Activated T-cell treated with anti-CD3 and anti-CD28 coated beads, Interleukin-2, amount 50 U/mL, for 72 hours (primary cell): ENCODE data around the gene SPATA6L. TPM values are rescaled to one million over a fixed set of nuclear protein-coding genes. Genes with fewer than 3 reads are reported as not detected.

ENCODE experiments used
- total RNA-seq, 2 donors: library from RNA; stranded (reverse); gene quantifications; one replicate each; pipeline ENCODE4 v1.2.3, GENCODE V29; 2022

Gene SPATA6L
- total RNA-seq, 2 donors from 2014 or later: 0.60 to 0.90 TPM

Other genes starting within 250 kb of the SPATA6L start
- under 1 TPM; 0.14 to 0.23 TPM for gene SLC1A1, start 176.0 kb downstream of the SPATA6L start, total RNA-seq
- 1 to 10 TPM; 4.3 to 4.8 TPM for gene PLPP6, start 4.2 kb downstream of the SPATA6L start, total RNA-seq
- 10 to 100 TPM in 1 of 2 donors, 1 to 10 TPM in 1; 9.3 to 11.0 TPM for gene CDC37L1, start 13.1 kb upstream of the SPATA6L start, total RNA-seq
- 10 to 100 TPM; 36.9 to 37.1 TPM for gene AK3, start 74.7 kb upstream of the SPATA6L start, total RNA-seq
- gene RCL1, start 126.5 kb upstream of the SPATA6L start, total RNA-seq: 10 to 100 TPM; 29.7 to 38.8 TPM